ENCODE data around the gene TCP1.

DNA sequence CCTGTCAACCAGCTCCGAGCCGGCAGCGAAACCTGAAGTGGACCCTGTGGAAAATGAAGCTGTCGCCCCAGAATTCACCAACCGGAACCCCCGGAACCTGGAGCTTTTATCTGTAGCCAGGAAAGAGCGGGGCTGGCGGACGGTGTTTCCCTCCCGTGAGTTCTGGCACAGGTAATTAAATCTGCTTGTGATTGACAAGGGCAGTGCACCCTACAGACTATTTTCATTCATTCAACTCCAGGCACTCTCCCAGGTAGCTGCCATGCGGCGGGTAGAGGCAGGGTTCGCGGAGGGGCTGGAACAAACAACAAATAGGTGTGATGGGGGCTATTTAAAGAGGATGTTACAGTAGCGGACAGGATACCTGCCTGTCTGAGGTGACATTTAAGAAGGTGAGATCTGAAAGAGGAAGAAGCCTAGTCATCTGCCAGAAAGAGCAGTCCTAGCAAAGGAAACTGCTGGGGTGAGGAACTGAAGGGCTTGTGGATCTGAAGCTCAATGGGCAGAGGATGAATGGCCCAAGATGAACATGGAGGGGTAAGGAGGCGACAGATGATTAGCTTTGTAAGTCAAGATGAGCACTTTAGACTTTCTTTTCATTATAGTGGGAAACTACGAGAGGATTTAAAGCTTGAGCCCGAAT, 1.7 kb upstream of the TCP1 start:
- TF ChIP-seq CTCF (IDR thresholded peaks at IDR 0.05), result no peak
- TF ChIP-seq POLR2AphosphoS5 (IDR thresholded peaks at IDR 0.05), result no peak
- TF ChIP-seq POLR2A (IDR thresholded peaks at IDR 0.05), result no peak
- TF ChIP-seq EP300 (IDR thresholded peaks at IDR 0.05), result no peak
